OCI-LY3 (cell line): ENCODE results near the gene EID1.

ENCODE experiments used
- EZH2phosphoT487 ChIP-seq: fragments of 200-600 bp; shearing (Covaris generic); IDR thresholded peaks from 2 replicates; pipeline ENCODE4 v1.6.1; 2018; ENCODE audit warnings: antibody characterized with exemption, mixed run types, low read depth
- TF ChIP-seq, protein P1 (sequence below): fragments of 200-600, 300-600 bp; sonication (generic); IDR thresholded peaks from 2 replicates; pipeline ENCODE4 v1.5.1; 2014; ENCODE audit warnings: antibody characterized with exemption, low read length, low read depth

DNA sequence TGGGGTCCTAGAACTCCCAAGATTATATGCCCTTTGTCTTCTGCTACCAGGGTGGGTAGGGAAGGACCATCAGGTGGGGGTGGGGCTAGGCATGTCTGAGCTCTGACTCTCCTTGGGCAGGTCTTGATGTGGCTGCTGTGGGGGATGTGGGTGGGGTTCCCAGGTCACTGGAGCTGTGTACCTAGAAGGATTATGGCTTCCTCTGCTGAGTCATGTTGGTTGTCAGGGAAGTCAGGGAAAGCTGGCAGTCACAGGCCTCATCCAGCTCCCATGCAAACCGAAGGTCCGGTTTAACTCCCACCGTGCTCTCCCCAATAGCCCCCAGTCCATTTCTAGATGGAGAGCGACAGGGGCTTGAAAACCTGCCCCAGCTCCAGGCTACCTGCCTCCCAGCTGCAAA, 35.2 kb downstream of the EID1 start:
- TF ChIP-seq, protein P1, sequence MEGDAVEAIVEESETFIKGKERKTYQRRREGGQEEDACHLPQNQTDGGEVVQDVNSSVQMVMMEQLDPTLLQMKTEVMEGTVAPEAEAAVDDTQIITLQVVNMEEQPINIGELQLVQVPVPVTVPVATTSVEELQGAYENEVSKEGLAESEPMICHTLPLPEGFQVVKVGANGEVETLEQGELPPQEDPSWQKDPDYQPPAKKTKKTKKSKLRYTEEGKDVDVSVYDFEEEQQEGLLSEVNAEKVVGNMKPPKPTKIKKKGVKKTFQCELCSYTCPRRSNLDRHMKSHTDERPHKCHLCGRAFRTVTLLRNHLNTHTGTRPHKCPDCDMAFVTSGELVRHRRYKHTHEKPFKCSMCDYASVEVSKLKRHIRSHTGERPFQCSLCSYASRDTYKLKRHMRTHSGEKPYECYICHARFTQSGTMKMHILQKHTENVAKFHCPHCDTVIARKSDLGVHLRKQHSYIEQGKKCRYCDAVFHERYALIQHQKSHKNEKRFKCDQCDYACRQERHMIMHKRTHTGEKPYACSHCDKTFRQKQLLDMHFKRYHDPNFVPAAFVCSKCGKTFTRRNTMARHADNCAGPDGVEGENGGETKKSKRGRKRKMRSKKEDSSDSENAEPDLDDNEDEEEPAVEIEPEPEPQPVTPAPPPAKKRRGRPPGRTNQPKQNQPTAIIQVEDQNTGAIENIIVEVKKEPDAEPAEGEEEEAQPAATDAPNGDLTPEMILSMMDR = no peak
- no peak for TF ChIP-seq EZH2phosphoT487
